Brain microvascular endothelial cell (primary cell): Measurements from ENCODE around the gene ADORA2A.

ENCODE experiments used
- DNase-seq: peaks from one replicate; pipeline ENCODE4 v3.0.0-alpha.2; 2020
- H3K27ac ChIP-seq: fragments of 250-450 bp; sonication (Bioruptor Pico); 2 replicates; pipeline ENCODE4 v1.5.1; 2020; ENCODE audit warnings: mild to moderate bottlenecking, moderate library complexity
- H3K27me3 ChIP-seq: fragments of 250-450 bp; sonication (Bioruptor Pico); replicated peaks from 2 replicates; pipeline ENCODE4 v1.5.1; 2020; ENCODE audit warnings: mild to moderate bottlenecking
- H3K36me3 ChIP-seq: fragments of 250-450 bp; sonication (Bioruptor Pico); replicated peaks from 2 replicates; pipeline ENCODE4 v1.5.1; 2020; ENCODE audit warnings: mild to moderate bottlenecking
- H3K4me3 ChIP-seq: 2 replicates; pipeline ENCODE4 v1.5.1; 2011; ENCODE audit warnings: low read depth, mild to moderate bottlenecking, control low read depth, low read length, moderate library complexity
- in situ Hi-C: cut with HindIII; loops from 2 replicates; pipeline ENCODE4 v1.10.0; 2017; ENCODE audit warnings: low sequenced_read_pairs, low pct_ligation_motif_present
- TF ChIP-seq, protein P1 (sequence below): IDR thresholded peaks from 2 replicates; pipeline ENCODE4 v1.5.1; 2011; ENCODE audit warnings: low read depth, mild to moderate bottlenecking, moderate library complexity, low read length, control low read depth, inconsistent platforms; ENCODE audit errors: missing control alignments

Gene ADORA2A

DNA sequence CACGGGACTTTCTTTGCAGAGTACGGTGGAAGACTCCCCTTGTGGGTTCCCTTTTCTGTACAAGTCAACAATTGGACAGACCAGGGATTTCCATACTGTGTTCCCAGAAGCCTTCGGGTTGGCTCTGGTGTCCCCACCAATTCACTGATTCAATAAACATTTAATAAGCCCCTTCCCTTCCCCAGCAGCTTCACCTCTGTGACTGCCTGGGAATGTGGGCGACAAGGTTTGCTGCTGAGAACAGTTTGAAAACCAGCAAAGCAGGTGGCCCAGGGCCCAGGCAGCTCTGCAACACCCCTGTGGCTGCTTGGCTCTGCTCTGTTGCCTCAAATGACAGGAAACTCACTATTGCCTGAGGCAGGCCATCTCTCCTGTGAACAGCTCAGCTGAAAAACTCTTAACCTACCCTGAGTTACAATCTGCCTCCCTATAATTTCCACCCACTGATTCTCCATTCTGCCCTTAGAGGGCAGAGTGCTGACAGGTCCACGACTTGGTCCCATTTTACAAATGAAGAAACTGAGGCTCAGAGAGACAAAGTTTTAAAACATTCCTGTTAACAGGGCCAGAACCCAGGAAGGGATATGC is 10.4 kb downstream of the ADORA2A start:
- TF ChIP-seq, protein P1, sequence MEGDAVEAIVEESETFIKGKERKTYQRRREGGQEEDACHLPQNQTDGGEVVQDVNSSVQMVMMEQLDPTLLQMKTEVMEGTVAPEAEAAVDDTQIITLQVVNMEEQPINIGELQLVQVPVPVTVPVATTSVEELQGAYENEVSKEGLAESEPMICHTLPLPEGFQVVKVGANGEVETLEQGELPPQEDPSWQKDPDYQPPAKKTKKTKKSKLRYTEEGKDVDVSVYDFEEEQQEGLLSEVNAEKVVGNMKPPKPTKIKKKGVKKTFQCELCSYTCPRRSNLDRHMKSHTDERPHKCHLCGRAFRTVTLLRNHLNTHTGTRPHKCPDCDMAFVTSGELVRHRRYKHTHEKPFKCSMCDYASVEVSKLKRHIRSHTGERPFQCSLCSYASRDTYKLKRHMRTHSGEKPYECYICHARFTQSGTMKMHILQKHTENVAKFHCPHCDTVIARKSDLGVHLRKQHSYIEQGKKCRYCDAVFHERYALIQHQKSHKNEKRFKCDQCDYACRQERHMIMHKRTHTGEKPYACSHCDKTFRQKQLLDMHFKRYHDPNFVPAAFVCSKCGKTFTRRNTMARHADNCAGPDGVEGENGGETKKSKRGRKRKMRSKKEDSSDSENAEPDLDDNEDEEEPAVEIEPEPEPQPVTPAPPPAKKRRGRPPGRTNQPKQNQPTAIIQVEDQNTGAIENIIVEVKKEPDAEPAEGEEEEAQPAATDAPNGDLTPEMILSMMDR = peak; percentile 45
- Histone ChIP-seq H3K27me3 (no peaks in the 10 kb centered on the region), H3K36me3 (no peaks in the 10 kb centered on the region), H3K4me3 (no peak overlapping the region), H3K27ac (no peak overlapping the region)
- in situ Hi-C loops = no loop called here
- DNase-seq = no peak

DNA sequence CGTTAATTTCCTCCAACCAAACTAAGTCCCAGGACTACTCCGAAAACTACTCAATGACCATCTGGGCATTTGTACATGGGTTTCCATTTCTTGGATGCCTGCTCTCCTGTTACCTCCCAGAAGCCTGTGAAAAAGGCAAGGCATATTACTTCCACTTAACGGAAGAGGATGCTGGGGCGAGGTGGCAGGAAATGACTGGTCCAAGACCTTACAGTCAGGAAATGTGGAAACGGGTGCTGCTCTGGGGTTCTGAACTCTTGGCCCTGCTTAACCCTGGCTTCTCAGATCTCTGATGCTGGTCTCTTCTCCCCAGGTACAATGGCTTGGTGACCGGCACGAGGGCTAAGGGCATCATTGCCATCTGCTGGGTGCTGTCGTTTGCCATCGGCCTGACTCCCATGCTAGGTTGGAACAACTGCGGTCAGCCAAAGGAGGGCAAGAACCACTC is 12.9 kb downstream of the ADORA2A start:
- in situ Hi-C loops = no loop called here
- no peak overlapping the region for H3K27ac ChIP-seq
- H3K27me3 ChIP-seq = no peaks in the 10 kb centered on the region
- DNase-seq = no peak
- H3K4me3 ChIP-seq = no peak overlapping the region
- TF ChIP-seq, protein P1 = no peak
- H3K36me3 ChIP-seq = no peaks in the 10 kb centered on the region

DNA sequence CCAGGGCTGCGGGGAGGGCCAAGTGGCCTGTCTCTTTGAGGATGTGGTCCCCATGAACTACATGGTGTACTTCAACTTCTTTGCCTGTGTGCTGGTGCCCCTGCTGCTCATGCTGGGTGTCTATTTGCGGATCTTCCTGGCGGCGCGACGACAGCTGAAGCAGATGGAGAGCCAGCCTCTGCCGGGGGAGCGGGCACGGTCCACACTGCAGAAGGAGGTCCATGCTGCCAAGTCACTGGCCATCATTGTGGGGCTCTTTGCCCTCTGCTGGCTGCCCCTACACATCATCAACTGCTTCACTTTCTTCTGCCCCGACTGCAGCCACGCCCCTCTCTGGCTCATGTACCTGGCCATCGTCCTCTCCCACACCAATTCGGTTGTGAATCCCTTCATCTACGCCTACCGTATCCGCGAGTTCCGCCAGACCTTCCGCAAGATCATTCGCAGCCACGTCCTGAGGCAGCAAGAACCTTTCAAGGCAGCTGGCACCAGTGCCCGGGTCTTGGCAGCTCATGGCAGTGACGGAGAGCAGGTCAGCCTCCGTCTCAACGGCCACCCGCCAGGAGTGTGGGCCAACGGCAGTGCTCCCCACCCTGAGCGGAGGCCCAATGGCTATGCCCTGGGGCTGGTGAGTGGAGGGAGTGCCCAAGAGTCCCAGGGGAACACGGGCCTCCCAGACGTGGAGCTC is 13.5 kb downstream of the ADORA2A start:
- in situ Hi-C loops = no loop called here
- Histone ChIP-seq H3K4me3 (no peak overlapping the region), H3K27ac (no peak overlapping the region), H3K36me3 (no peaks in the 10 kb centered on the region), H3K27me3 (no peaks in the 10 kb centered on the region)
- DNase-seq = no peak
- TF ChIP-seq, protein P1 = no peak

DNA sequence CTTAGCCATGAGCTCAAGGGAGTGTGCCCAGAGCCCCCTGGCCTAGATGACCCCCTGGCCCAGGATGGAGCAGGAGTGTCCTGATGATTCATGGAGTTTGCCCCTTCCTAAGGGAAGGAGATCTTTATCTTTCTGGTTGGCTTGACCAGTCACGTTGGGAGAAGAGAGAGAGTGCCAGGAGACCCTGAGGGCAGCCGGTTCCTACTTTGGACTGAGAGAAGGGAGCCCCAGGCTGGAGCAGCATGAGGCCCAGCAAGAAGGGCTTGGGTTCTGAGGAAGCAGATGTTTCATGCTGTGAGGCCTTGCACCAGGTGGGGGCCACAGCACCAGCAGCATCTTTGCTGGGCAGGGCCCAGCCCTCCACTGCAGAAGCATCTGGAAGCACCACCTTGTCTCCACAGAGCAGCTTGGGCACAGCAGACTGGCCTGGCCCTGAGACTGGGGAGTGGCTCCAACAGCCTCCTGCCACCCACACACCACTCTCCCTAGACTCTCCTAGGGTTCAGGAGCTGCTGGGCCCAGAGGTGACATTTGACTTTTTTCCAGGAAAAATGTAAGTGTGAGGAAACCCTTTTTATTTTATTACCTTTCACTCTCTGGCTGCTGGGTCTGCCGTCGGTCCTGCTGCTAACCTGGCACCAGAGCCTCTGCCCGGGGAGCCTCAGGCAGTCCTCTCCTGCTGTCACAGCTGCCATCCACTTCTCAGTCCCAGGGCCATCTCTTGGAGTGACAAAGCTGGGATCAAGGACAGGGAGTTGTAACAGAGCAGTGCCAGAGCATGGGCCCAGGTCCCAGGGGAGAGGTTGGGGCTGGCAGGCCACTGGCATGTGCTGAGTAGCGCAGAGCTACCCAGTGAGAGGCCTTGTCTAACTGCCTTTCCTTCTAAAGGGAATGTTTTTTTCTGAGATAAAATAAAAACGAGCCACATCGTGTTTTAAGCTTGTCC is 14.3 kb downstream of the ADORA2A start:
- no peak for DNase-seq
- Histone ChIP-seq H3K27me3 (no peaks in the 10 kb centered on the region), H3K27ac (no peak overlapping the region), H3K36me3 (no peaks in the 10 kb centered on the region), H3K4me3 (no peak overlapping the region)
- in situ Hi-C loops = no loop called here
- TF ChIP-seq, protein P1 = no peak

DNA sequence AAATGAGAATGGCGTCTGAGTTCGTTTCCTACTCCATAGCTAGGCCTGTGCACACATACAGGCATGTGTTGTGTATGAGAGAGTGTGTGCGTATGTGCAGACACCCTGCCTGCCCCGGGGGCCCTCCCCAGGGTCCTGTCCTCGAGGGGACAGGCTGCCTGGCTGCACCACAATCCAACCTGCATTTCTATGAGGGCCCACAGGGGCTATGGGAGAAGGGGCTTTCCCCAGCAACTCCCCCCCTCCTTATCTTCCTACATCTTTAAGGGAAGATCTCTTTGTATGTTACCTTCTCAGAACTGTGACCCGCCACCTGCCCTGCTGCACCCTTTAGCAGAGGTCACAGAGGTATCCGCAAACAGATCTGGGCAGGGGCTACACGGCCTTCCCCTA is 14.9 kb downstream of the ADORA2A start:
- H3K27ac ChIP-seq = no peak overlapping the region
- no peaks in the 10 kb centered on the region for H3K27me3 ChIP-seq
- in situ Hi-C loops = no loop called here
- no peak for DNase-seq
- H3K4me3 ChIP-seq = no peak overlapping the region
- TF ChIP-seq, protein P1 = no peak
- no peaks in the 10 kb centered on the region for H3K36me3 ChIP-seq
